Mesenchymal stem cell (in vitro differentiated cells and primary cell): ENCODE data around the gene CDH3.
A peak's percentile ranks its signal among the peaks of the same experiment; 100 is the strongest.

Source experiments
- DNase-seq: peaks from one replicate; pipeline ENCODE4 v3.0.0-alpha.2; 2013
- H2AFZ ChIP-seq: one replicate; pipeline ENCODE4 v1.6.1; 2013; ENCODE audit warnings: low read depth, mild to moderate bottlenecking, control low read depth, inconsistent platforms, low read length, moderate library complexity
- H2AK5ac ChIP-seq: 2 replicates; pipeline ENCODE4 v1.6.1; 2013; ENCODE audit warnings: low read length, moderate library complexity, mild to moderate bottlenecking, inconsistent platforms; ENCODE audit not compliant: severe bottlenecking
- H2BK120ac ChIP-seq: one replicate; pipeline ENCODE4 v1.6.1; 2013; ENCODE audit warnings: low read depth, mild to moderate bottlenecking, inconsistent platforms, low read length, moderate library complexity
- H2BK12ac ChIP-seq, 2 experiments: one replicate each; pipeline ENCODE4 v1.6.1; 2013; ENCODE audit warnings: inconsistent platforms in 2 of 2, low read length in 2 of 2, mild to moderate bottlenecking in 2 of 2, moderate library complexity in 2 of 2, control low read depth in 1 of 2
- H2BK15ac ChIP-seq: one replicate; pipeline ENCODE4 v1.6.1; 2013; ENCODE audit warnings: mild to moderate bottlenecking, low read depth, inconsistent platforms; ENCODE audit not compliant: poor library complexity, severe bottlenecking
- H2BK5ac ChIP-seq: 2 replicates; pipeline ENCODE4 v1.6.1; 2013; ENCODE audit warnings: low read depth, mild to moderate bottlenecking, low read length, control low read depth, inconsistent platforms; ENCODE audit not compliant: poor library complexity, severe bottlenecking
- H3K14ac ChIP-seq, 2 experiments: one replicate each; pipeline ENCODE4 v1.6.1; 2013; ENCODE audit warnings: inconsistent platforms in 2 of 2, low read length in 2 of 2, control low read depth in 1 of 2, mild to moderate bottlenecking in 1 of 2, moderate library complexity in 1 of 2
- H3K18ac ChIP-seq, 2 experiments: one replicate each; pipeline ENCODE4 v1.6.1; 2013; ENCODE audit warnings: inconsistent platforms in 2 of 2, low read length in 2 of 2, control low read depth in 1 of 2, low read depth in 1 of 2, mild to moderate bottlenecking in 1 of 2
- H3K23ac ChIP-seq, 2 experiments: one replicate each; pipeline ENCODE4 v1.6.1; 2013; ENCODE audit warnings: inconsistent platforms in 2 of 2, low read length in 2 of 2, mild to moderate bottlenecking in 2 of 2, moderate library complexity in 2 of 2, control low read depth in 1 of 2
- H3K27ac ChIP-seq: 2 replicates; pipeline ENCODE4 v1.5.1; 2013; ENCODE audit warnings: mild to moderate bottlenecking, moderate library complexity, low read length, control low read depth, inconsistent platforms; ENCODE audit not compliant: poor library complexity, severe bottlenecking
- H3K27me3 ChIP-seq, 2 experiments: 2 replicates each; pipeline versions ENCODE4 v1.6.1 to v1.7.0; 2013; ENCODE audit warnings: low read length in 2 of 2, mild to moderate bottlenecking in 2 of 2, moderate library complexity in 2 of 2, control low read depth in 1 of 2, inconsistent platforms in 1 of 2; ENCODE audit not compliant: control insufficient read depth in 1 of 2, insufficient read depth in 1 of 2
- H3K36me3 ChIP-seq, 2 experiments: 2 replicates each; pipeline versions ENCODE4 v1.6.1 to v1.7.0; 2013; ENCODE audit warnings: low read length in 2 of 2, control low read depth in 1 of 2, inconsistent platforms in 1 of 2, low read depth in 1 of 2, mild to moderate bottlenecking in 1 of 2; ENCODE audit not compliant: insufficient read depth in 2 of 2, control insufficient read depth in 1 of 2
- H3K4ac ChIP-seq, 2 experiments: one replicate each; pipeline ENCODE4 v1.6.1; 2013; ENCODE audit warnings: inconsistent platforms in 2 of 2, low read length in 2 of 2, mild to moderate bottlenecking in 2 of 2, moderate library complexity in 2 of 2, control low read depth in 1 of 2, low read depth in 1 of 2
- H3K4me1 ChIP-seq: 2 replicates; pipeline ENCODE4 v1.6.1; 2013; ENCODE audit warnings: low read depth, low read length, control low read depth; ENCODE audit not compliant: control insufficient read depth, insufficient read depth
- H3K4me2 ChIP-seq: 2 replicates; pipeline ENCODE4 v1.6.1; 2013; ENCODE audit warnings: low read length, mild to moderate bottlenecking, inconsistent platforms; ENCODE audit not compliant: poor library complexity, severe bottlenecking
- H3K4me3 ChIP-seq, 2 experiments: 2 replicates each; pipeline versions ENCODE4 v1.5.1 to v1.7.0; 2013; ENCODE audit warnings: low read length in 2 of 2, mild to moderate bottlenecking in 2 of 2, control low read depth in 1 of 2, low read depth in 1 of 2; ENCODE audit not compliant: insufficient read depth in 1 of 2
- H3K79me1 ChIP-seq: replicated peaks from 2 replicates; pipeline ENCODE4 v1.6.1; 2013; ENCODE audit warnings: mild to moderate bottlenecking, control low read depth, low read length, inconsistent platforms; ENCODE audit not compliant: poor library complexity, severe bottlenecking
- H3K9ac ChIP-seq: 2 replicates; pipeline ENCODE4 v1.7.0; 2013; ENCODE audit warnings: mild to moderate bottlenecking, low read length, moderate library complexity
- H3K9me3 ChIP-seq: 2 replicates; pipeline ENCODE4 v1.7.0; 2013; ENCODE audit warnings: mild to moderate bottlenecking, low read length; ENCODE audit not compliant: control insufficient read depth
- H4K8ac ChIP-seq: one replicate; pipeline ENCODE4 v1.6.1; 2013; ENCODE audit warnings: inconsistent platforms, mild to moderate bottlenecking, low read length, moderate library complexity
- H4K91ac ChIP-seq: one replicate; pipeline ENCODE4 v1.6.1; 2013; ENCODE audit warnings: mild to moderate bottlenecking, low read length, inconsistent platforms
- WGBS: methylation state at CpG from one replicate; pipeline ENCODE4 v1.1.7; 2013; ENCODE audit warnings: mixed read lengths; 5-methylcytosine and 5-hydroxymethylcytosine counted together

Gene CDH3

GRCh38 chr16:68698091-68698490 lies 53.0 kb downstream of the CDH3 start:
- Histone ChIP-seq H3K23ac (no peak overlapping the region), H3K4me3 (no peak overlapping the region), H3K27ac (no peak overlapping the region), H2AFZ (no peak overlapping the region), H3K4ac (no peak overlapping the region), H2BK120ac (no peak overlapping the region), H3K4me1 (peaks cover 2% of the 10 kb centered on the region), H3K36me3 (no peaks in the 10 kb centered on the region), H3K18ac (no peak overlapping the region), H2BK5ac (no peak overlapping the region), H3K14ac (no peak overlapping the region), H3K9ac (no peak overlapping the region), H4K8ac (no peak overlapping the region), H2BK12ac (no peak overlapping the region), H3K9me3 (no peaks in the 10 kb centered on the region), H4K91ac (no peak overlapping the region), H3K27me3 (peaks cover 14 to 30% of the 10 kb centered on the region in 2 experiments), H2BK15ac (no peak overlapping the region), H2AK5ac (no peak overlapping the region), H3K79me1 (no peaks in the 10 kb centered on the region), H3K4me2 (no peak overlapping the region)
- no peak for DNase-seq
- WGBS = 92% methylated on average over 23 of the region's 23 CpGs

DNA sequence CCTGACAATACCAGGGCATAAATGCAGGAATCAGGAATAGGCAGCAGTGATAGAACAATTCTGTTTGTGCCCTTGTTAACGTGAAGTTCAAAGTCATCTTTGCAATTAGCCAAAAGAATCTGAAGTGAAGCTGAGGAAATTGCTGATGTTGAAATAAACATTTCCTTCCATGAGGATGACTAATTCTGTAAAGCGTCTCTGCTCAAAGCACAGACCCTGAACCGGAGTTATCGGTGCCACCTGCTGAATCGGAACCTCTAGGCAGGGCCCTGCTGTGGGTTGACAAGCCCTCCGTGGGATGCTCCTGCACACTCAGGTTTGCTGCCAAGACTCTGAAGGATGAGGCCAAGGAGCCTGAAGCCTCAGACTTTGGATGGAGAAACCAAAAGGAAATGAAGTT lies 55.0 kb downstream of the CDH3 start:
- H2AFZ ChIP-seq = no peak overlapping the region
- no peak overlapping the region for H3K4ac ChIP-seq
- peaks cover 10 to 21% of the 10 kb centered on the region in 2 experiments for H3K27me3 ChIP-seq
- no peak overlapping the region for H3K14ac ChIP-seq
- H2BK5ac ChIP-seq = no peak overlapping the region
- peak; percentile 54 for DNase-seq
- H3K9ac ChIP-seq = no peak overlapping the region
- no peak overlapping the region for H2BK120ac ChIP-seq
- no peak overlapping the region for H3K23ac ChIP-seq
- no peaks in the 10 kb centered on the region for H3K36me3 ChIP-seq
- H3K27ac ChIP-seq = no peak overlapping the region
- no peaks in the 10 kb centered on the region for H3K9me3 ChIP-seq
- no peak overlapping the region for H2AK5ac ChIP-seq
- H3K4me1 ChIP-seq = peaks cover 4% of the 10 kb centered on the region
- no peaks in the 10 kb centered on the region for H3K79me1 ChIP-seq
- no peak overlapping the region for H4K91ac ChIP-seq
- H2BK15ac ChIP-seq = no peak overlapping the region
- H2BK12ac ChIP-seq = no peak overlapping the region
- H3K18ac ChIP-seq = no peak overlapping the region
- 33% methylated on average over 6 of the region's 6 CpGs for WGBS
- no peak overlapping the region for H3K4me2 ChIP-seq
- no peak overlapping the region for H3K4me3 ChIP-seq
- H4K8ac ChIP-seq = no peak overlapping the region

DNA sequence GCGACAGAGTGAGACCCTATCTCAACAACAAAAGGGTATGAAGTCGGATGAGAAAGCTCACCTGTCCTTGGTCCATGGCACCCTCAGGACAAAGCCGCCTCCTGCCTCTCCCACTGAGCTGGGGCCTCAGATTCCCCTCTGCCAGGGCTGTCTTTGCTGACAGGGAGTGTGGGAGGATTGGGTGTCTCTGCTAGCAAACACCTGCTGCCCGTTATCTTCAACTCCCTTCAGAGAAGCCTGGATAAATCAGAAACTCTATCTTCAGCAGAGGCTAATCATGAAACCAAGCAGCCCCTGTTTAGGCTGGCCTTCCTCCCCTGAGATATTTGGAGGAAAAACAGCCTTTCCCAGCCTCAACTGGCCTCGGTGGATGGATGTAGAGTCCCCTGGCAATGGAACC lies 55.7 kb downstream of the CDH3 start:
- peak overlapping the region in 1 of 2 experiments; percentile 31 for H3K23ac ChIP-seq
- no peak overlapping the region for H2BK12ac ChIP-seq
- H2BK5ac ChIP-seq = no peak overlapping the region
- H3K27me3 ChIP-seq = peaks cover 10 to 22% of the 10 kb centered on the region in 2 experiments
- H3K9me3 ChIP-seq = no peaks in the 10 kb centered on the region
- no peak overlapping the region for H2AK5ac ChIP-seq
- no peak overlapping the region for H3K9ac ChIP-seq
- no peak overlapping the region for H4K91ac ChIP-seq
- H3K36me3 ChIP-seq = no peaks in the 10 kb centered on the region
- no peak overlapping the region for H2BK120ac ChIP-seq
- no peaks in the 10 kb centered on the region for H3K79me1 ChIP-seq
- no peak overlapping the region for H3K18ac ChIP-seq
- 93% methylated on average over 4 of the region's 5 CpGs for WGBS
- no peak overlapping the region for H3K14ac ChIP-seq
- no peak overlapping the region for H3K4me3 ChIP-seq
- peaks cover 4% of the 10 kb centered on the region for H3K4me1 ChIP-seq
- no peak overlapping the region for H3K27ac ChIP-seq
- H2AFZ ChIP-seq = no peak overlapping the region
- no peak for DNase-seq
- no peak overlapping the region for H4K8ac ChIP-seq
- no peak overlapping the region for H3K4me2 ChIP-seq
- no peak overlapping the region for H3K4ac ChIP-seq
- H2BK15ac ChIP-seq = peak overlapping the region; percentile 48

DNA sequence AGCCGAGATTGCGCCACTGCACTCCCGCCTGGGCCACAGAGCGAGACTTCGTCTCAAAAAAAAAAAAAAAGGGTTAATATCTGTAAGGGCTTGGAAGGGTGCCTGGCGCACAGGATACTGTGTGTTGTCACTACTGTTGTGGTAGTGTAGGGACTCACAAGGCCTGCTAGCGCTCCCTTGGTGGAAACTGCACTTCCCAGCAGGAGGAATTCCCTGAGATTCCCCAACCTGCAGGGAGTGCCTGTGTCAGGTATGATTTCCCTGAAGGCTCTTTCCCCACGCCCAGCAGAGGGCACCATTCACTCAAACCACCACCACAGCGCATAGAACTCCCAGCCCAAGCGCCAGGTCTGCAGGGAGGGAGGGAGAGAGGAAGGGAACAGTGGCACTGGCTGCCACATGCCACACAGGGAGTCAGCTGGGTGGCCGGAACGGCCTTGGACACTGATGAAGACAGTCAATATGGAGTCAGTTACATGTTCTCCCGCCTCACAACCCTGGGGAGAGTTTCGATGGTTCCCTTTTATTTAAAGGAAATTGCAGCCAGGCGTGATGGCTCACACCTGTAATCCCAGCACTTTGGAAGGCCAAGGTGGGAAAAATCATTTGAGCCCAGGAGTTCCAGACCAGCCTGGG lies 59.2 kb downstream of the CDH3 start:
- Histone ChIP-seq H3K9me3 (no peaks in the 10 kb centered on the region), H4K91ac (no peak overlapping the region), H3K27ac (no peak overlapping the region), H3K18ac (no peak overlapping the region), H3K4me3 (no peak overlapping the region), H3K14ac (no peak overlapping the region), H2AFZ (no peak overlapping the region), H3K9ac (no peak overlapping the region), H4K8ac (no peak overlapping the region), H3K4ac (no peak overlapping the region), H3K4me2 (no peak overlapping the region), H2AK5ac (no peak overlapping the region), H3K23ac (no peak overlapping the region), H2BK5ac (no peak overlapping the region), H3K79me1 (no peaks in the 10 kb centered on the region), H3K36me3 (no peaks in the 10 kb centered on the region), H2BK12ac (no peak overlapping the region), H2BK15ac (no peak overlapping the region), H2BK120ac (no peak overlapping the region), H3K27me3 (peaks cover 6% of the 10 kb centered on the region in 2 experiments), H3K4me1 (peaks cover 19% of the 10 kb centered on the region)
- DNase-seq = peak; percentile 63
- 70% methylated on average over 13 of the region's 15 CpGs for WGBS
